GM12872 (cell line): ENCODE measurements around the gene PPP1R14C.

Experiments used
- TF ChIP-seq, protein P1 (sequence below): IDR thresholded peaks from 3 replicates; pipeline ENCODE4 v1.5.1; 2011; ENCODE audit warnings: low read depth, mild to moderate bottlenecking, low read length, moderate library complexity; ENCODE audit not compliant: insufficient read depth

PPP1R14C gene

DNA sequence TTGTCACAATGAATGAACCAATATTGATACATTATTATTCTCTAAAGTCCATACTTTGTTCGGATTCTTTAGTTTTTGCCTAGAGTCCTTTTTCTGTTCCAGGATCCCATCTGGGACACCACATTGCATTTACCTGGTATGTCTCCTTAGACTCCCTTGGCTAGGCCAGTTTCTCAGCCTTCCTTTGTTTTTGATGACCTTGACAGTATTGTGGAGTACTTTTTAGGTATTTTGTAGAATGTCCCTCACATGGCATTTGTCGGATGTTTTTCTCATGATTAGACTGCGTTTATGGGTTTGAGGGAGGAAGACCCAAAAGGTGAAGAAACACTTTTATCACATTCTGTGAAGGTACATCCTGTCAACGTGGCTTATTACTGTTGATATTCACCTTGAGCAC, 16.9 kb downstream of the PPP1R14C start:
- TF ChIP-seq, protein P1, sequence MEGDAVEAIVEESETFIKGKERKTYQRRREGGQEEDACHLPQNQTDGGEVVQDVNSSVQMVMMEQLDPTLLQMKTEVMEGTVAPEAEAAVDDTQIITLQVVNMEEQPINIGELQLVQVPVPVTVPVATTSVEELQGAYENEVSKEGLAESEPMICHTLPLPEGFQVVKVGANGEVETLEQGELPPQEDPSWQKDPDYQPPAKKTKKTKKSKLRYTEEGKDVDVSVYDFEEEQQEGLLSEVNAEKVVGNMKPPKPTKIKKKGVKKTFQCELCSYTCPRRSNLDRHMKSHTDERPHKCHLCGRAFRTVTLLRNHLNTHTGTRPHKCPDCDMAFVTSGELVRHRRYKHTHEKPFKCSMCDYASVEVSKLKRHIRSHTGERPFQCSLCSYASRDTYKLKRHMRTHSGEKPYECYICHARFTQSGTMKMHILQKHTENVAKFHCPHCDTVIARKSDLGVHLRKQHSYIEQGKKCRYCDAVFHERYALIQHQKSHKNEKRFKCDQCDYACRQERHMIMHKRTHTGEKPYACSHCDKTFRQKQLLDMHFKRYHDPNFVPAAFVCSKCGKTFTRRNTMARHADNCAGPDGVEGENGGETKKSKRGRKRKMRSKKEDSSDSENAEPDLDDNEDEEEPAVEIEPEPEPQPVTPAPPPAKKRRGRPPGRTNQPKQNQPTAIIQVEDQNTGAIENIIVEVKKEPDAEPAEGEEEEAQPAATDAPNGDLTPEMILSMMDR = no peak

DNA sequence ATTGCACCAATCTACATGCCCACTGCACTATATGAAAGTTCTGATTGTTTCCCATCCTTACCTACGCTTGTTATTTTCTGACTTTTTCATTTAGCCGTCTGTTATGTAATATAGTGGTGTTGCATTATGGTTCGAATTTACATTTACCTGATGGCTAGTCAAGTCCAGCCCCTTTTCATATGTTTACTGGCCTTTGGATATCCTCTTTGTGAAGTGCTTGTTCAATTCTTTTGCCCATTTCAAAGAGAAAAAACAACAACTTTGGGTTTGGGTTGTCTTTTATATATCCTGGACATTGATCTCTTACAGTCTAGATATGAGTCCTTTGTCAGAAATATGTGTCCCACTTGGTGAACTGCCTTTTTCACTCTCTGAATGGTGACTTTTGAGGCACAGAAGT, 21.1 kb downstream of the PPP1R14C start:
- TF ChIP-seq, protein P1 = no peak

DNA sequence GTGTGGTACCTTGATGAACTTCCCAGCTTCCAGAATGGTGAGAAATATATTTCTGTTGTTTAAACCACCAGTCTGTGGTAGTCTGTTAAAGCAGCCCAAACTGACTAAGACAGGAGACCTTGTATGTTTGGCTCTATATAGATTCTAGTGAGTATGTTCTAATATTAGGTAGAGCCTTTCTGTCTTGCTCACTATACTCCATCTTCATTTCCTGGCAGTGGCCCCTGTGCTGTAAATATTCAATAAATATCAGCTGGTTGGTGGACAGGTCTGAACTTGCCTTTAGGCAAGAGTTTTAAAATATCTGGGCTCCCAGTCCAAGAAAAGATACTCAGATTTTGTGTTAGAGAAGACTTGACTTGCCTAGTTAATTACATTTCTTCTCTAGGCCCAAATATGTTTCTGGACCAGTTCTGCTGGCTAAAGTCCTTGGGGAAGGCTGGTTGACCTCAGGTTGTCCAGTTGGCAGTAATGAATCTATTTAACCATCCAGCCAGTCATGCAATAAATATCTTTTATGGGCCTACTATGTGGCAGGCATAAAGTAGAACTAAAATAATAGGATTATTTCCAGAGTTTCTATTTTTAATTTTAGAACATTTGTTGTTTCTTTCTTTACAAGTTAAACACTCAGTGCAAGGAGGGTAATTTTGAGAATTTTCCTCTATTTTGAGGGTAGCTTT, 22.3 kb downstream of the PPP1R14C start:
- TF ChIP-seq, protein P1 = no peak

DNA sequence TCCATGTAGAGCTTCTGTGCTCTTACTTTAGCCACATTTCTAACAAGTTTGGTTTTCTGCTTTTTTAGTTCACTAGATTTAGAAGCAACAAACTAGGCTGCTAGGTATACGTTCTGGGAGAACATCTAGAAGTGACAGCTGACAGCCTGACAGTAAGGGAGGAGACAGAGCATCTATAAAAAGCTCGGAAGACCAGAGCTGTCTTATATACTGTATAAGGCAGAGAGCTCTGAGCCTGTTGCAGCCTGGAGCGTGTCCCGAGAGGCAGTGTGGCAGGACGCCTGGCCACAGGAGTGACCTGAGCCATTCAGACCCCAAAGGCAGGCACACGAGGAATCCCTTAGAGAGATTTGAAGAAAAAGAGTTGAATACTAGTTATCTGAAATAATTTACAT, 24.6 kb downstream of the PPP1R14C start:
- TF ChIP-seq, protein P1 = no peak

DNA sequence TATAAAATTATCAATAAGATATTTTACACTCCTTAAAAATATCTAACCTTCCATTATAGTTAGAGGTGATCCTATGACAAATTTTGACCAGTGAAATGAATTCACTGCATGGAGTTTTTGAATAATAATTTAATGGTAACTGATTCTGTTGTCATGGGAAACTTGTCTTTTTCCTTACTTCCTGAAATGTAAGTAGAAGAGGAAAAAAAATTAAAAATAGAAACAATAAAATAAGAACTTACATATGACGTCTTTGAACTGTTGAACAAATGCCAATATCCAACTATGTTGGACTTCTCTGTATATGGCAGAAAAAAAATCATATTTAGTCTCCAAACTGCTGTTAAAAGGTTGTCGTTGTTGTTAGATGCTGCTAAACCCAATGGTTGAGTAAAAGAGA, 26.3 kb downstream of the PPP1R14C start:
- TF ChIP-seq, protein P1 = no peak

DNA sequence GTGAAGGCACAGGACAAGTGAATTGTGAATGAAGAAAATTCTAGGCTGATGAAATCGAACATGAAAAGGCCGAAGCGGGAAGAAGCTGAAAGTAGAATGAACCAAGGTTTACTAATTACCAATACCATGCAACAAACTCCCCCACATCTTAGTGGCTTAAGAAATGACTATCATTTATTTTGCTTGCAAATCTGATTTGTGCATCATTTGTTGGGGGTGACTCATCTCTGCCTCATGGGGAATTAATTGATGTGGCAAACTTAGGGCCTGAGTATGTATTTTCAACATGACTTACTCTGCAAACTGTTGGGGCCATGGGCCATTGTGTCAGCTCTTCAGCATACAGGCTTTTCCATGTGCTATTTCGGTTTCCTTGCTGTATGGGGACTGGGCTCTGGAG, 26.8 kb downstream of the PPP1R14C start:
- TF ChIP-seq, protein P1 = no peak

DNA sequence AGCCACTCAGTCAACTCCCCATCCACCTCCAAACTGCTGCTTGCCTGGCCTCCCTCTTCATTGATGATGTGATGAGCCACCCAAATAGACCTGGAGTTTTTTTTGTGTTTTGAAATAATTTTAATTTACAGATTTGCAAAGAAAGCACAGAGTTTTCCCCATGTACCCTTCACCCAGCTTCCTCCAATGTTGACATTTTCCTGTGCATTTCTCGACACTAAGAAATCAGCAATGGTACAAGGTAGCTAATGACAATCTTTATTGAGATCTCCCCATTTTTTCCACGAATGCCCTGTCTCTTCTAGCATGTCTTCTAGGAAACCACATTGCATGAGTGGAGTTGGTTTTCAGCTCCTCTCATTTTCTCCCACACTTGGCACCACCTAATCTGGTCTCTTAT, 30.1 kb downstream of the PPP1R14C start:
- TF ChIP-seq, protein P1 = no peak

DNA sequence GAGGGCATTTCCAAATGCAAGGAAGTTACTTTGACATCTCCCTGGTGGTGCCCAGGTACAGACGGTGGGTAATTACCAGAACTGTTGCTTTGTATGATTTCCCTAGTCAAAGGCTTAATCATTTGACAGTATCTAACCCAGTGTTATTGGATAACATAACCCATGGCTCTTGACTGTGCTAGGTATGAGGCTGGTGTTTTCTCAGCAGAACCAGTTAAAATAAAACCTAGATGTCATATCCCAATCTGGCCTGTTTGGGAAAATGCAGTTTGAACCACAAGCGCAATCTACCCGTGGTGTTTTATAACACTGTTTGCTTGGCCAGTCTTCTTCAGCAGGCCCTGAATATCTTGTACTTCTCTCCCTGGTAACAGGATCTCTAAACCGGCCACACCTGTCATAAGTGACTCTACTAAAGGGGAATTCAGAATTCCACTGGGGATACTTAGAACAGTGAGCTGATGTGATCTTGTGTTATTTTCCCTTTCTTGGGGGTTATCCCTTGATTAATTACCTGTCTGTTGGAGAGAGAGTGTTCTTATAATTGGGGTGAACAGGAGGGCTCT, 32.8 kb downstream of the PPP1R14C start:
- TF ChIP-seq, protein P1 = no peak
